ENCODE measurements around the gene TXN.

Gene TXN

GRCh38 chr9:110257097-110257841 is 962 bp upstream of the TXN start:
- DNase-seq = peak in 1 of 3 donors; percentile 61

DNA sequence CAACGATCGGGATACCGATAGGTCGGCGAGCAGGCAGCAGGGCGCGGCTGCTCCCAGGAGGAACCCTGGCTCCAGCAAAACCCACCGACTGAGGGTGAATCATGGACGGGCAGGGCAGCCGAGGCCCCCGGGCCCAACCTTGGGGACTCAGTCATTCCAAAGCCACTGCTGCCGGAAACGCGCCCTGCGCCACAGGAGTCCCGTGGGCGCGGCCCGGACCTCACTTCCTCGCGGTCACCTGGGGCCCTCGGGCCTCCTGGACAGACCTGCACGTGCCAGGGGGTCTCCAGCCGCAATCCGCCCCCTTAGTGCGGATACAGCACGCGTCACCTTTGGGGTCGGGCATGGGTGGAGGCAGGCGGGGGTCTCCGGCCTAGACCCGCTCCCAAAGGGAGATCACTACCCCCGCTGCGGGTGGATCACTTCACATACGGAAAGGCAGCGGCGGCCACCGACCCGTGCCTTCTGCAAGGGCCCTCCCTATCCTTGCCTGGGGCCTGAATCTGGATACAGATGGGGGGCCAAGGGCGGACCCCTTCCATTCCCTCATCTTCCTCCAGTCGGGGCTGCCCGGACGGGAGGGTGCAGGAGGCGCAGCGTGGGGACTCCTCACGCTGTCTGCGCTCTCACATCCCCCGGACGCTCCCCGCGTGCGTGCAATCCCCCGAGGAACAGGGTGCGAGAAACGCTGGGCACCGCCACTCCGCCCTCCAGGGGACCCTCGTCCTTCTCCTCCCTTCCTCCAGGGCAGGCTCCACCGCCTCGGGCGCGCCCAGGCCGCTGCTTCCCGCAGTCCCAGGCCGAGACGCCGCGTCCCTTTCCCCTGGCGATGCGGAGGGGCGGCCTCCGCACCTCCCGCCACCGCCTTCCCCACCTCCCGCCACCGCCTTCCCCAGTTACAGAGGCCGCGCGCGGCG is 586 bp downstream of the TXN start:
- DNase-seq = peak; percentile 68 to 85 (median 72)

DNA sequence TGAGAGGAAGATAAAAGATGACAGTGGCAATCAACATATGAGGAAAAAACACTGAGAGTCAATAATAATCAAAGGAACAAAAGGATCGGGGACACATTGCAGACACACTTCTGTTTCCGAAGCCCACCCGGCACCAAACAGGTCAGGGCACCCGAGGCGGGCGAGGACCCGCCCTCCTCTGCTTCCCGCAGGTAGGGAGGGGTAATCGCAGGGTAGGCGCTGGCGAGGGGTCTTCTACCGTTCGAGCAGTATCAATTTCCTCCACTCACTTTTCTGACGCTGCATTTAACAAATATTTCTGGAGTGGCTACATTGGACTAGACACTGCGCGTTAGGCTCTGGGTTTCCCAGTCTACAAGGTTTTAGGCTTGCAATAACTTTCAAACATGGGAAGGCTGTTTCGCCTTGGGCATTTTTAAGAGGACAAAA is 1.3 kb downstream of the TXN start:
- peak in 1 of 3 donors; percentile 34 for DNase-seq

DNA sequence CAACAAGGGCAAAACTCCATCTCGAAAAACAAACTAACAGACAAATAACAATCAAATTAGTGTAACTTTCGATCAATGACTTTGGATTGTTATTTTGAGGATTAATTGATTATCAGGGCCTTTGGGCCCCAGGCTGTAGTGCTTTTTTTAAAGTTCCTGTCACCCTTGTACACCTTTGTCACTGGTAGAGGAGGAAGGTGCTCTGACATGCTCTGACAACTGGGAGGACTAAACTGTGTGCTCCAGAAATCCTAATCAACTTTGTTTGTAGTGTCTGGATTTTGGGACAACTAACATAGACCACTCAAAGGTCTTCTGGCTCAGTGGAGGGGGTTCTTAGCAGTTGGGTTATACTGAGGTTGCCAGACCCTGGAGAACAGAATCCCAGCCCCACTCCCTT is 1.8 kb downstream of the TXN start:
- no peak for DNase-seq

- DNase-seq = peak in 2 of 3 donors; percentile 30 to 60
Measured at GRCh38 chr9:110252509-110253139, 3.7 kb downstream of the TXN start.

- DNase-seq = peak in 1 of 3 donors; percentile 19
Measured at GRCh38 chr9:110251770-110252169, 4.5 kb downstream of the TXN start.

GRCh38 chr9:110251212-110251611 is 5.1 kb downstream of the TXN start:
- DNase-seq = peak in 1 of 3 donors; percentile 21

DNA sequence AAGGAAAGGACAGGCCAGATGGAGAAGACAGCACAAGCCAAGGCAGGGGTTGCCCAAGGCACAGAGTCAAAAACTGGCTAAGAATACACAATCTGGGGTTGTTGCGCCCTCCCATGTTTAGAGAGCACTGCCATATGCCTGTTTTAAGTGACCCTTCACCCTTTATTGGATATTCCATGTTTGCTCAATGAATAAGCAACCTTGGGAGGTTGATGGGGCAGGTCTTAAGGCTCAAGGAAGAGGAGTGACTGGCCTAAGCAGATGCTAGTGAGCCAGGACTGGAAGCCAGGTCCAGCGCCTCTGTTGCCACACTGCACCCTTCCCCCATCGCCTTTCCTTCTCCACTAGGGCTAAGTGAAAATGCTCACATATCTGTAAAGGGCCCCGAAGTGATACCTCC is 6.7 kb downstream of the TXN start:
- DNase-seq = peak in 2 of 3 donors; percentile 32 to 44

- DNase-seq = peak in 1 of 3 donors; percentile 59
Measured at GRCh38 chr9:110248361-110248760, 7.9 kb downstream of the TXN start.

- DNase-seq = peak in 1 of 3 donors; percentile 27
Measured at GRCh38 chr9:110246214-110246613, 10.1 kb downstream of the TXN start.

GRCh38 chr9:110244616-110245015 is 11.7 kb downstream of the TXN start:
- peak in 1 of 3 donors; percentile 40 for DNase-seq

DNA sequence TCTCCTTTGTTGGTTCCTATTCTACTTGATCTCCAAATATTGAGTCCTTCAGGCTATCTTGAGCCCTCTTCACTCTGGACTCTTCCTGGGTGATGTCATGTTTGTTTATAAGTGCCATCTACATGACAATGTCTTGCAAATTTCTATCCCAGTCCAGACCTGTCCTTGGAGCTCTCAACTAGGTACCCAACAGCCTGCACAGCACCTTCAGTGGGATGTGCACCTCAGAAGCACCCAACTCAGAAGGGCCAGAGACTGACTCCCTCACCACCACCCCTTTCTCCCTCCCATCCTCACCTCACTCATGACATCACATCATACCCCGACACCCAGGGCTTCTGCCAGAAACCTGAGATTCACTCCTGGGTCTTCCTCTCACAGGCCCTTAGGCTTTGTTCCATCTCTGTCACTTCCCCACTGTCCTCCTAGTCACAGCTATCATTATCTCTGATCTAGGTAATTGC is 14.4 kb downstream of the TXN start:
- DNase-seq = peak in 1 of 3 donors; percentile 39

- DNase-seq = peak in 2 of 3 donors; percentile 35 to 59
Measured at GRCh38 chr9:110241260-110241857, 14.9 kb downstream of the TXN start.

DNA sequence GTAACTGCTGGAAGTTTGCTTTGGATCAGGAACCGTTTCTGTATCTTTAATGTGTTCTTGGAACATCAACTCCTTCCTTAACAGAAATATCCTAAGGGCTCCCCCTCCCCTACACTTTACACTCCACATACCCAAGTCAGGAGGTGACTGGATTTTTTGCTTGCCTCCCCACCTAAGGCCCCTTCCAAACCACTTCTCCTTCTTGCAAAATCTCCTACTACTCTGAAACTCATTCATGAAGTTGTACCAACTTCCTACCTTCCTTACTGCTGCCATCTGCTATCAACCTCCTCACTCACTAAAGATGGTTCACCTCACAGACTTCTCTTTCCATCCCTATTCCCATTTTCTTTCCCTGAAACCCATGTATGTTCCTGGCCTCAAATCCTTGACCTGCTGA is 16.1 kb downstream of the TXN start:
- peak in 2 of 3 donors; percentile 25 to 42 for DNase-seq

- no peak for DNase-seq
Measured at GRCh38 chr9:110228321-110228720, 28.0 kb downstream of the TXN start.

GRCh38 chr9:110224583-110224982 is 31.7 kb downstream of the TXN start:
- DNase-seq = no peak

GRCh38 chr9:110220809-110221208 is 35.5 kb downstream of the TXN start:
- no peak for DNase-seq

DNA sequence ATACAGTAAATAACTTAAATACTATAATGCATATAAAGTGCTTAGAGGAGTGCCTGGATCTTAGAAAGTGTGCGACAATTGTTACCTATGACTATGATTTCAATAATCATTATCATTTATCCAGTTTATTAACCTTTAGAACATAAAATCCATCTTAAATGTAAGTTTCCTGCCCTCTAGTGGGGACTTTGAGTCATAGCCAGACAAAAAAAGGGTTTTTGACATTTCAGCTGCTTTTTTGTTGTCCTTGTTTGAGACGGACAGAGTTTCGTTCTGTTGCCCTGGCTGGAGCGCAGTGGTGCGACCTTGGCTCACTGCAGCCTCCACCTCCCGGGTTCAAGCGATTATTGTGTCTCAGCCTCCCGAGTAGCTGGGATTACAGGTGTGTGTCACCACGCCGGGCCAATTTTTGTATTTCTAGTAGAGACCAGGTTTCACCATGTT is 38.6 kb downstream of the TXN start:
- DNase-seq = peak; percentile 51 to 77 (median 69)

- no peak for DNase-seq
Measured at GRCh38 chr9:110214586-110215355, 41.5 kb downstream of the TXN start.

DNA sequence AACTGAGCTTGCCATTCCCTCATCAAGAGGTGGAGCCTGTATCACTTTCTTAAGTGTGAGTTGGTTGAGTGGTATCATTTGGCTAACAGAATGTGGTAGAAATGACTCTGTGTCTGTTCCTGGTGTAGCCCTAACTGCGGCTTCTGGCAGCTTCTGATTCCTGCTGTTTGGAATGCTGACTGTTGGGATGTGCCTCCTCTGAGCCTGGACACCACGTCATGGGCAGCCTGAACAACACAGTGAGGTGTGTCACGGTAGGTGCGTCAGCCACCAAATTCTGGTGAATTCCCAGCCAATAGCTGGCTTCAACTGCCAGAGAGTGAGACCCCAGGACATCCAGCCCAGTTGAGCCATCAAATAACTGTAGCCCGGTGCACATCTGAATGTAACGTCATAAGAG is 42.2 kb downstream of the TXN start:
- DNase-seq = no peak

- DNase-seq = no peak
Measured at GRCh38 chr9:110213413-110214044, 42.8 kb downstream of the TXN start.

All from suppressor macrophage treated with lipopolysaccharide for 1 hour (primary cell).